Activated T-helper 1 cell treated with Interleukin-2 at 50 U/mL for 16 hours (primary cell): ENCODE results near the gene AP1S3.

ENCODE experiments used
- DNase-seq: peaks from one replicate; pipeline ENCODE4 v3.0.0-alpha.2; 2020; ENCODE audit warnings: low read depth

AP1S3 gene

DNA sequence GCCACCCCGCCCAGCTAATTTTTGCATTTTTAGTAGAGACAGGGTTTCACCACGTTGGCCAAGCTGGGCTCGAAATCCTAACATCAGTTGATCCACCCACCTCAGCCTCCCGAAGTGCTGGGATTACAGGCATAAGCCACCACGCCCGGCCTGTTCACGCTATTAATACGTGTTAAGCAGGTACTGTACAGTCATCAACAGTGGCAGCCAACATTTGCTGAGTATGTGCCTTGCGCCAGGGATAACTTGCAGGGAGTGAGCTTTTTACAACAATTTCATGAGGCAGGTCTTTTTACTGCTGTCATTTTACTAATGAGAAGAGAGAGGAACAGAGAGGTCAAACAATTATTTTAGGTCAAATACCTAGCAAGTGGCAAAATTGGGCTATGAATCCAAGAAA is 115.2 kb downstream of the AP1S3 start:
- DNase-seq = no peak

DNA sequence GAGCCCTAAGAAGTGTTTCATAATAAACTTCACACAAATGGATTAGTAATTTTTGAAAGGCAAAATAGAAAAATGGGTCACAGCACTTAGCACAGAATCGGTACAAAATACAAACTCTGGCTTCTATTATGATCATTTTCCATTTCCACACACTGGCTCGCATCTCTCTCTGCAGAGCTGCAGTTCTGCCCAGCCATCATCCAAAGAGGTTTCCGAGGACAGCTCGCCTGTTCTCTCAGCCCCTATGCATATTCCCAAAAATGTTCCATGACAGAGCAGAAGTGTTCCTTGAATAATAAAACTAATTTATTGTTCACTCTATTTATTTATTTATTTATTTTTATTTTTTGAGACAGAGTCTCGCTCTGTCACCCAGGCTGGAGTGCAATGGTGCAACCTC is 115.6 kb downstream of the AP1S3 start:
- no peak for DNase-seq

DNA sequence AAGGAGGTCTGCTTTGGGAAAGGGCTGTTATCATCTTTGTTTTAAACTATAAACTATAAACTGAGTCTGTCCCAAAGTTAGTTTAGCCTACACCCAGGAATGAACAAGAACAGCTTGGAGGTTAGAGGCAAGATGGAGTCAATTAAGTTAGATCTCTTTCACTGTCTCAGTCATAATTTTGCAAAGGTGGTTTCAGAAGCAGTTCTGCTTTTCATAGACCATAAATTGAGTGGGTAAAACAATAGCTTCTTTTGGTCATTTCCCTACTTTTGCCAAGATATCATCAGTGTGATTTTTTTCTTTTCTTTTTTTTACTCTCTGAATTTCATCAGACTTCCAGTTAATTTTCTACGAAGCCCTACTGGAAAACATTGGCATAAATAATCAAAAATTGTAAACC is 117.0 kb downstream of the AP1S3 start:
- DNase-seq = no peak

DNA sequence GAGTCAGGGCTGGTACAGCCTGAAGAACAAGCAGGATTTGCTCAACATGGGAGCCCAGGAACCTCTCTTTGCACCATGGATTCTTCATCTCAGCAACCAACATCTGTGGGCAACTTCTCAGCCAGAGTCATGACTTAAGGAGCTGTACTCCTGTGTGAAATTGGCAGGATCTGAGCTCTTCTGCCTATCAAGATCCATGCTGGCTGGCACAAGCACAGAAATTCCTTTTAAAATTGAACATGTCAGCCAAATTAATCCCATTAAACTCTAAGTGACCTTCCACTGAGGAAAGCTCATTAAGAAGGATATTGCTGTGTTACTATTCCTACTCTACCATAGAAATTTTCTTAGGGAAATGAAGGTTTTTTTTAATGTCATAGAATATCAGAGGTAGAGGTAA is 124.7 kb downstream of the AP1S3 start:
- no peak for DNase-seq

DNA sequence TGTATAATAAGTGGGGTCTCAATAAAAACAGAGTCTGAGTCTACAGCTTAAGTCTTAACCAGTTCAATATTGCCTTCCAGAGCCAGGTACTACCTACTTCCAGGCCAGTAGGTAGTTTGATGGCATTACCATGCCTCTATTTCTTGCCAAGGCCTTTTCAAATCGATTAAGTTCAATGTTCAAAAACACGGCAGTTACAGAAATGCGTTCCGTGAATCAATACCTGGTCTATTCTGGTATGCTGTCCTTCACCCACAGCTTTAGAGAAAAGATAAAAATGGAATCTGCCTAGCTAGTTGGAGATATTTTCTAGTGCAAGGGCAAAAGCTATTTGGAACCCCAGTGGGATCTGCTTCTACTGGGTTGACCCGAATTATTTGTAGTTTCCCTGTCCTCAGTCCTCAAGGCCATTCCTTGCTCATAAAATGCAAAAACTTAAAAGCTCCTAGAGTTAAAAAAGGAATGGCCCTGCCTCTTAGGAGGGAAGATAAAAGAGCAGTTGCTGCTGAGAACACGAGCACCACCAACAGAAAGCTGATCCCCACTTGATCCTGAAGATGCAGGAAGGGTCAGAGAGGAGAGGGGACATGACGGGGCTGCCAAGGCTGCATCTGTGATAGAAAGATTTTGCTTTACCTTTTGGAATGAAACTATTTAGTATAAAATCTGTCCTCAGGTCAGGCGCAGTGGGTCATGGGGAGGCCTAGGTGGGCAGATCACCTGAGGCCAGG is 125.6 kb downstream of the AP1S3 start:
- DNase-seq = no peak
